ENCODE measurements around the gene KCNIP4.

GRCh38 chr4:21410372-21410771 is 538.2 kb downstream of the KCNIP4 start:
- TF ChIP-seq ZNF274 (IDR thresholded peaks at IDR 0.05; ENCODE audit: low read depth, low read length) (no peak), SUZ12 (IDR thresholded peaks at IDR 0.05; ENCODE audit: extremely low read depth, insufficient read depth, insufficient read length) (no peak)
